ENCODE results near the gene FCN3. TPM values are rescaled to one million over a fixed set of nuclear protein-coding genes. Genes with fewer than 3 reads are reported as not detected.

The FCN3 gene
- total RNA-seq (2022; extraction: Qiagen RNA extraction) = not detected in 5 replicates

DNA sequence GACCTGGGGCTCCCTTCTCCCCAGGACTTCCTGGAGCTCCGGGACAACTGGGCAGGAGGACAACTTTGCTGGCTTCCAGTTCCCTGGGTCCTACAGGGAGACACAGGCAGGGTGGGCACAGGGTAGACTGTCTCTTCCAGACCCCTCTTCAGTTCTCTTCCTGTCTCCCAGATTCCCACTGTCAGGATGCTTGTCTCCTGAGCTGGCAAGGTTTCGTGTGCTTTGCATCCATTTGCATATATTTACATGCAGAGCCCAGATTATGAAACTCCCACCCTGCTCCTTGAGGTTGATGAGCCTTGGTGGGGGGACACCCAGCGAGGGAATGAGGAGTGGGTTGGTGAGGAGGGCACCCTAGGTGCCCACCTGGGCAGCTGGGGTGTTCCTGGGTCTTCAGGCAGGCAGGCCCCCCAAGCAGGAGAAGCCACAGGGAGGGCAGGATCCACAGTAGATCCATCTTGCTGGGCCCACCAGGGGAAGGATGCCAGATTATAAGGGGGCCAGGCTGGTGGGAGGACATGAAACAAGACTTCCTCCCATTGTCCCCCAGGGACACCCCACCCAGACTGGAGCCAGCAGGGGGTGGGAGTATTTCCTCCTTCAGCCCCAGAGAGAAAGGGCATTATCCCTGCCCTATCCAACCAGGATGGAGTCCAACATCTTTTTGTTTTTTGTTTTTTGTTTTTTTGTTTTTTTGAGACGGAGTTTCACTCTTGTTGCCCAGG, at the start of gene FCN3:
Gene FCN3 (minus strand): TSS at position 463 of the 725 bp plus-strand sequence. CDS start 6 bp downstream, at position 457.

GRCh38 chr1:27392096-27392777, 17.6 kb upstream of the FCN3 start, which contains the start of gene GPR3:
GPR3 (plus strand) TSS chr1:27392622; CDS start chr1:27393799, 1,177 bp downstream.

DNA sequence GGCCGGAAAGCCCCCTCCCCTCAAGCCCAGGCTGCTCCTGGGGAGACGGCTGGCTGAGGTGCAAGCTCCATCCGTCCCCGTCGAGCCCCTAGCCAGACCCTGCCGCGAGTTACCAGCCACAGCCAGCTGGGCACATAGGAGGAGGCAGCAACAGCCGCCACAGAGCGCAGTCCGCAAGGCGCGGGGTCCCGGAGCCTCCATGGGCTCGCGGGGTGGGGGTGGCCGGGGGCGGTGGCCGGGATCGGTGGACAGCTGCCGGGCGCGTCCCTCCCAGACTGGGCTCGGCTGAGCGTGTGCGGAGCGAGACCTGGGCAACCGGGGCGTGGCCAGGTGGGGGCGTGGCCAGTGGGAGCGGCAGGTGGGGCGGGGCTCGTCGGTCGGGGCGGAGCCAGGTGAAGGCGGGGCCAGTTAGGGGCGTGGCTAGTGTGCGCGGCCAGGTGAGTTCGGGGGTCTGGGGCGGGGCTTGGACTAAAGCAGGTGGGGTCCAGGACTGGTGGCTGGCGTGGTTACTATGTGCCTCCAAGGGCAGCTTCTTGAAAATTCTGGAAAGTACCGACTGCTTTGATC, 8.5 kb upstream of the FCN3 start, which contains the start of gene CD164L2:
Gene CD164L2 (minus strand): TSS at position 295 of the 567 bp plus-strand sequence. CDS start 94 bp downstream, at position 201.

GRCh38 chr1:27366411-27367159, 8.0 kb downstream of the FCN3 start, which contains the start of gene MAP3K6:
MAP3K6 (minus strand) TSS chr1:27366961; CDS start chr1:27366597, 364 bp downstream.

DNA sequence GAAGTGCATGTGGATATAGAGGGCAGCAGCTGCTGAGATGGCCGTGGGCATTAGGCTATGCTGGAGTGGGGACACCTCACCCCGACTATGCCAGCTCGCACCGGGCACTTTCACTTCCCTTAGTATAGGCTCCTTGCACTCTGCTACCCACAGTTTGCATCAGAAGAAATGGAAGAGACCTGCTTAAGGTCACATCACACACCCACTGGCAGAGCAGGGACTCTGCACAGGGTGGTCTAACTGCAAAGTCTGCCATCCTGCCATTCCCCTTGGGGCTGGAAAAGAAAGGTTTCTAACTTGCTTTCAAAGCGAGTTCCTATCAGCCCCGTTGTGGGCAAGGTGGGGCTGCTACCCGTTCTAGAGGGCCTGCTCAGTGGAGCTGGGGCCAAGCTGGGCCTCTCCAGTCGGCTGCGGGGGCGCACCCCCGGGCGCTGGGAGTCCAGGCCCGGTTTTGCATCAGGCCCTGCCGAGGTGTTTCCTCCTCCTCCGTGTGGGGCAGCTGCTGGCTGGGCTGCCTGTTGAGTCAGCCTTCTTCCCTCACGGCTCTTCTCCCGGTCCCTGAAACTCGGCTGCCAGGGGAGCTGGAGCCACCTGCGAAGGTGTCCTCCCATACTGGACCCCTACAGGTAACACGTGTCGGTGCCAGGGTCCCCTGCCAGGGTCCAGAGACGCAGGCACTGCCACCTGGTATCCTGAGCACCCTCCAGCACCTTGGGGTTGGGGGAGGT, 32.9 kb downstream of the FCN3 start, which contains the start of gene SYTL1:
Gene SYTL1 (plus strand): TSS at position 498 of the 728 bp plus-strand sequence. CDS start 3,313 bp downstream, outside the sequence.

DNA sequence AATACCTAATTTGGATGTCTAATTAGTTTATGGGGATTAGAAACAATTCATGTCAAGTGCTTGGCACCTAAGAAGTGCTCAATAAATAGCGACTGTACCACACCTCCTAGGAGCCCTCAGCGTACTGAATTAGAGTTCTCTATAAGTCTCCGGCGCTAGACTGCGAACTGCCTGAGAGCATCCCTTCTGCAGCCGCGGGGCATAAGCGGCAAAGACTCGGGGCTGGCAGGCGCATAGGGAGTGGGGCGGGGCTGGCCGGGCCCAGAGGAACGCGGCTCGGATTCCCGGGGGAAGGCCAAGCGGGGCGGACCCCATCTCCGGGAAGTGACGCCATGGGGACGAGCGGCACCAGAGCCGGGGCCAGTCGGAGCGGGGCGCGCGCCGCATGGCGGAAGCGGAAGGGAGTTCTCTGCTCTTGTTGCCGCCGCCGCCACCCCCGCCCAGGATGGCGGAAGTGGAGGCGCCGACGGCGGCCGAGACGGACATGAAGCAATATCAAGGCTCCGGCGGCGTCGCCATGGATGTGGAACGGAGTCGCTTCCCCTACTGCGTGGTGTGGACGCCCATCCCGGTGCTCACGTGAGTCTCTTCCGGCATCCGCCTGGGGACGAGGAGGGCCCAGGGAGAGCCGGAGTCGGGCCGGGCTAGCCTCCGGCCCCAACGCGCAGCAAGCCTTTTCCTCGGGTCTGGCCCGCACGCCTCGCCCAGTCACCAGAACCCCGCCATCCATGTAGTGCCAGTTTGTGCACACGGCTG, 52.6 kb downstream of the FCN3 start, which contains the start of gene TMEM222:
Gene TMEM222 (plus strand): TSS at position 351 of the 756 bp plus-strand sequence. CDS start 35 bp downstream, at position 386.

Other genes with a start within 250 kb of the FCN3 start
- 14.4 to 16.7 TPM (median 15.4 TPM) in 5 replicates for gene SLC9A1, start 219.7 kb downstream of the FCN3 start, total RNA-seq (2022; extraction: Qiagen RNA extraction)
- 4.7 to 8.1 TPM (median 7.1 TPM) in 5 replicates for gene WDTC1, start 140.2 kb downstream of the FCN3 start, total RNA-seq (2022; extraction: Qiagen RNA extraction)
- gene TMEM222, start 52.7 kb downstream of the FCN3 start, total RNA-seq (2022; extraction: Qiagen RNA extraction) = 44.9 to 52.2 TPM (median 47.6 TPM) in 5 replicates
- gene SYTL1, start 32.8 kb downstream of the FCN3 start, total RNA-seq (2022; extraction: Qiagen RNA extraction) = 0.39 to 1.1 TPM (median 0.60 TPM) in 5 replicates
- gene MAP3K6, start 7.9 kb downstream of the FCN3 start, total RNA-seq (2022; extraction: Qiagen RNA extraction) = 10.5 to 20.3 TPM (median 16.3 TPM) in 5 replicates
- not detected in 5 replicates for gene CD164L2, start 8.5 kb upstream of the FCN3 start, total RNA-seq (2022; extraction: Qiagen RNA extraction)
- gene GPR3, start 17.8 kb upstream of the FCN3 start, total RNA-seq (2022; extraction: Qiagen RNA extraction) = 1.3 to 1.8 TPM (median 1.7 TPM) in 5 replicates
- gene WASF2, start 115.3 kb upstream of the FCN3 start, total RNA-seq (2022; extraction: Qiagen RNA extraction) = 45.0 to 58.6 TPM (median 53.3 TPM) in 5 replicates
- 12.3 to 22.9 TPM (median 21.1 TPM) in 5 replicates for gene AHDC1, start 229.3 kb upstream of the FCN3 start, total RNA-seq (2022; extraction: Qiagen RNA extraction)

Data from A549 treated with Mapracorat at 1 μM for 4 hours (cell line).